GM21737 (cell line): ENCODE data around the gene ESM1.

ENCODE experiments used
- ATAC-seq: cut with Tn5 transposase; IDR thresholded peaks from one replicate; pipeline ENCODE4 v1.9.1; 2021; ENCODE audit warnings: mild to moderate bottlenecking, moderate library complexity; ENCODE audit not compliant: unreplicated experiment

ESM1 gene

DNA sequence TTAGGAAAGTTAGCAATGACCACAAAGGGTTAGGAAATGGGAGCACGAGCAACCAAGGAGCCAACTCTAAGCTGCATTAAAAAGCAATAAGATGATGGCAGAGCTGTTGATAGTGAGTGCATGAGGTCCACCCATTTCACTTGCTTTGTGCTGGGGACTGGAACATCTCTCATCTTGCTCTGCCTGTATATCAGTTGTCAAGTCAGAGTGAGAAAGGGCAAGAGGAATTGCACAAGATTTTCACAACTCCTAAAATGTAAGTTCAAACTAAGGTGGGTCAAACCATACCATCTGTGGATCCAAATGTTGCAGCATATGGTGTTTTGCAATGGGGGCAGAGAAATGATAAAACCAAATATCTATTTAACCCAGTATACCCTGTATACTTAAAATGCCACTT is 2.8 kb upstream of the ESM1 start:
- ATAC-seq = no peak

- ATAC-seq = no peak
These were observed 869 bp upstream of the ESM1 start for GRCh38 chr5:54986269-54986654.

GRCh38 chr5:54981928-54982327 is 3.5 kb downstream of the ESM1 start:
- ATAC-seq = no peak

- no peak for ATAC-seq
These were observed 9.7 kb downstream of the ESM1 start for GRCh38 chr5:54975701-54976100.

DNA sequence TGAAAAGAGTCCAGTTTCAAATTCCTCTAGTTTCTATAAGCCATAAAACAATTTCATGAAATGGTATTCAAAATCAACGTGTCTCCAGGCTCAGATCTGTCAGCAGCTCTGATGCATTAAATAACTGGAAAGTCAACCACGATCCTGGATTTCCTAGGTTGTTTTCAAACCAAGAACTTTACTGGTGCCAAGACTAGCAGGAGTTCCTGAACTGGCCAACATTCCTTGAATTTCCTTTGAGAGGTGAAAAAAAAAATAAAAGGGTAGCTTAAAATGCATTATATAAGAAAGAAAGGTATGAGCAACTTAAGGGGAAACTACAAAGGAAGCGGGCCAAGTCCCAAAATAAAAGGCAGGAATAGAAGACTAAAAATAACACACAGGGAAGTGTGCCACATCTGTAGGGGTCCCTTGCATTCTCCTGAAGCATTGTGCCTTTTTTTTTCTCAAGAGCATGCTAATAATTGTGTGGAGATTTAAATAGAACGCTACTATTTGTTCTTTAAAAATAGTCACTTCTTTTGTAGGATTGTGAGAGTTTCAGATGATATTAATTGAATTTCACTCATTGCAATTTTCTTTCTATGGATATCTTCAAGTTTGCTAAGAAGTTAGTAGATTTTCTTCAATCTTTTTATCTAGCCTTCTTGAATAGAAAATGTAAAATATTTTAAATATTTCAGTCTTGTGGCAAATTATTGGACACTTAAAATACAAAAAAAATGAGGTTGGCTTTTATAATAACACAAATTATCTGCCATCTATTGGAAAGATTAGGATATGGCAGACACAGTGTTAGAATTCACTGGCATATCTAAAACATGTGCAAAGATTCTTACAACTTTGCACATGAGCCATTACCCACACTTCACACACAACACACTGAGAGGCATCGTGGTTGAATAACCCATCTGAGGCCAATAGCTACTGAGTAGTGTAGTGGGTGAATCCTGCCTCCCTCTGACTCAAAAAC is 15.3 kb downstream of the ESM1 start:
- ATAC-seq = no peak

DNA sequence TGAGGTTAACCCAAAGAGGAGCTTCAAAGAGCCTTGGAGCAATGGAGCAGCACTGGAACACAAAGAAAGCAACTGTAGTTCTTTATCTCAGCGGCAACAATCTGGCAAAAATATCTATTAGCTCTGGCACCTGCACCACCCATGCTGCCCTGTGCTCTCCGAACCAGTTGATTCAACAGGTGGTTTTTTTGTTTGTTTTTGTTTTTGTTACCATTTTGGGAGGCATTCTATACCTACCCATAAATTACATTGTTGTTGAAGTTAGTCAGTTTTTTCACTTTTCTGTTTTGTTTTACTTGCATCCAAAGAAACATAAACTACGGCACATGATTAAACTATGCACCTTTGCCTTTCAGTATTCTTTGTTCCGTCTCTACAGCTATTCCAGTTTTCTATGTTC is 16.2 kb downstream of the ESM1 start:
- ATAC-seq = no peak

DNA sequence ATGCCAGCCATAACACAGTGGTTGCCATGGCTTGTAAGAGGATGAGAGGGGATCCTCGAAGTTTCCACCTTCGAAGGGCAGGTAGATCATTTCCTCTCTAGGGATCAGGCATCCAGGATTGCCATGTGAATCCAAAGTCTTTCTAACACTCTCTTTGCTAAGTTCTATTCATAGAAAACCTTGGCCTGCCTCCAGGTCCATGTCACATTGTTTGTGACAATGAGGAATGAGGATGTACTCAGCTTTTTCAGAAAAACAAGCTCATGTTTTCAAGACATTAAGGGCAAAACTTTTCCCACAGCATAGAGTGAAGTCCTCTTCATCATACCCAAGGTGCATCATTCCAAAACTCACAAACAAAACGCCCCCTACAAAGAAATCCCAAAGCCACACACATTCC is 19.6 kb downstream of the ESM1 start:
- no peak for ATAC-seq

DNA sequence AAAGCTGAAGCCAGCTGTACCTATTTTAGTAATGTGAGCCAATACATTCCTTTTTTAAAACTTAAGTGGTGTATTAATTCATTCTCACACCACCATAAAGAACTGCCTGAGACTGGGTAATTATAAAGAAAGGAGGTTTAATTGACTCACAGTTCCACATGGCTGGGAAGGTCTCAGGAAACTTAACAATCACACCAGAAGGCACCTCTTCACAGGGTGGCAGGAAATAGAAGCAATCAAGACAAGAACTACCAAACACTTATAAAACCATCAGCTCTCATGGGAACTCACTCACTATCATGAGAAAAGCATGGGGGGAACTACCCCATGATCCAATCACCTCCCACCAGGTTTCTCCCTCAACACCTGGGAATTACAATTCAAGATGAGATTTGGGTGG is 21.0 kb downstream of the ESM1 start:
- ATAC-seq = no peak

GRCh38 chr5:54959673-54960418 is 25.5 kb downstream of the ESM1 start:
- ATAC-seq = no peak

DNA sequence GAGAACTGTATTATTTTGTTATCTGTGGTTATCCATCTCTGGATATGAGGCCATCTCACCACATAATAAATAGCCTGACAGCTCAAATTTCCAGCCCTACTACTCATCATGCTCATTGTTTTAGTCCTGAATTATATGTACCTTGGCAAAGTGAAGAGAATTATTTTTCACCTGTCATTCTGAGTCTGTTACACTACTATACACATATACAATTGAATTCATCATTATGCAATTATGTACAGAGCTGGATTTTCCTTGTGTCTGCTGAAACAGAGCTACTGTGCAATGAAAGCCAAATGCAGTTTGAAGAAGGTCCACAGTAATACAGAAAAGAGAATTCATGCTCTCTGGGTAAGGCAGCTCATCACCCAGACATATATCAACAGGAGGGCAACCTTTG is 28.5 kb downstream of the ESM1 start:
- ATAC-seq = no peak

DNA sequence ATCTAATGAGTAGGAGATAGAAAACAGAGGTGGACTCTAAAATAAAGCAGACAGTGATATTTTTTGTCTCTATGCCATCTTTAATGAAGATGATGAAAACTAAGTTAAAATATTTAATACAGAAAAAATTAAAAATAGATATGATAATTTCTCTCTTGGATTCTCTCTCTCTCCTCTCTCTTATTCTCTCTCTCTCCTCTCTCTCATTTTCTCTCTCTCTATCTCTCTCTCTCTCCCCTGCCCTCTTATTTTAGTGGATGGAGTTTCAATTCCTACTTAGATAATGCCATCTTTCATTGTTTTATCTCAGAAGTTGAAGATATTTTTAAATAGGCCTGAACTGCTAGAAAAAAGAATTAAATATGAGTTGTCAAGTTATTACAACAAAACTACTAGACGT is 38.2 kb downstream of the ESM1 start:
- no peak for ATAC-seq

GRCh38 chr5:54946306-54946819 is 39.0 kb downstream of the ESM1 start:
- no peak for ATAC-seq

DNA sequence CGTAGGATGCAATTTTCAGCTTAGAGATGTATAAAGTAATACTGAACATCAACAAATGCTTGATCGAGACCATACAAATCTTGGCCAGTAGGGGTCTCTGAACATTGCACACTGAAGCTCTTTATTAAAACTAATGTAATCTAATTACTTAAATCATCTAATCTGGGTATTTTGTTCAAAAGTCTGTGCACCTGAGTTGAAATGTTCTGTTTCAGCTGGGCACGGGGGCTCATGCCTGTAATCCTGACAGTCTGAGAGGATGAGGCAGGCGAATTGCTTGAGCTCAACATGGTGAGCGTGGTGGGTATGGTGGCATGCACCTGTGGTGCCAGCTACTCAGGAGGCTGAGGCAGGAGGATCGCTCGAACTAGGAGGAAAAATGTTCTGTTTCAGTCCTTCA is 41.0 kb downstream of the ESM1 start:
- no peak for ATAC-seq

GRCh38 chr5:54942064-54942778 is 43.2 kb downstream of the ESM1 start:
- no peak for ATAC-seq

DNA sequence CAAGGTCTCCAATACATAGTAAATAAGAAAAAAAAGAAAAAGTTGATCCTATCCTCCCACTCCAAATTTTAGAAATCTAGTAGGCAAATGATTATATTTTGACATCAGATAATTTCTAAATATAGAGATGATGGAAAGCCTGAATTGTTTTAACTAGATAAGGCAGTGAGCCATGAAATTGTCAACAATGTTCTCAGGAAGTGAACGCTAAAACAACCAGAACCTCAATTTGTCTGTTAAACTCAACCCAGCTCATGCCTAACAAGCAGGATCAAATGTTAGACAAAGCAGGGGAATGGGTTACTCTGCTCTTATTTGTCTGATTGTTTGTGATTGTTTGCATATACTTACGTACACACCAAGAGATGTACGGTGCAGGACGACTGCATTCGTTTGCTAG is 49.2 kb downstream of the ESM1 start:
- no peak for ATAC-seq

DNA sequence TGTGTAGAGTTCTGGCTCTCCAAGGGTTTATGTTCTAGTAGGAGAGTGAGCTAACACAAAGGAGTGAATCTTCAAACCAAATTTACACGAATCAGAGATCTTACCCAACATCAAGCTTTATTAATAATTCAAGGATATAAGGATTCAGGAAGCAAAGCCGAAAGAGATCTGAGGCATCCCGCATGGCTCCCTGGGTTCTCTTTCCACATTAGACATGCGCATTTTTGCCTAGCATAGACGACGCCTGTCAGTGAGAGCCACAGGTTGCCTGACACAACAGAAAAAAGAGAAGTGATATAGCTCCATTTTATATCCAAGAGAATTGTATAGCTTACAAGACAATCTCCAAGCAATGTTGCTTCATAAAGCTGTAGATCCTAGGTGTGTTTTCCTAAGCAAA is 52.6 kb downstream of the ESM1 start:
- no peak for ATAC-seq

DNA sequence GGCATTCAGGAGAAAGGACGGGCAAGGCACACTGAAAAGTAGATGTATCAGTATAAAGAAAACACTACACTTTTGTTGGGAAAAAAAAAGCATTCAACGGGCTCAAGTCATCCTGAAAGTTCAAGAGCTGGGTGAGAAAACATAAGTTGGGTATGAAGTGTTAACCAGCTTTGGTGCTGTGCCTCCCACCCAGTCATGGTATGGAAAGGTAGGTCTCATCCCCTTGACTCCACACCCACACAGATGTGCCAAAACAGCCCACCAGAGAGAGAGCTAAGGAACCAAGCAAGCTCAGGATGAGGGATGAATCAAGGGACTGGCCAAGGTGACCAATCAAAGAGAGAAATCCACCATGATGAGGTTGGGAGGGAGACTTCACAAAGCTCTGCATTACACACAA is 54.7 kb downstream of the ESM1 start:
- no peak for ATAC-seq
